ENCODE measurements around the gene RAPGEF2.

DNA sequence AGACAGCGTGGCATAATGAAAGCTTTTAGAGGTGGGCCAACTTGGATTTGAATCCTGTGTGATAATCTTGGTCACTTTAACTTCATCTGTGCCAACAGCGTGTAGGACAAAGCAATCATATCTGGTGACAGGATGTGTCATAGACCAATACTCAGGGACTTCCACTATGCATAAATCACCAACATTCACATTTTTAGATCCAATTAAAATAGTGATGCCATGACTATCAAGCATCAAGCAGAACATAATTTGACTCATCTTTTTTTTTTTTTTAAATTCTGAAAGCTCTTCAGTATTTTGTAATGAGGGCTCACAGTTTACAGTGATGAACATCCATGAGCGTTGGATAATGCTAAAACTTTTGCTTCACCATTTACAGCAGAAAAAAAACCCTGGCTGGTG is 27.3 kb upstream of the RAPGEF2 start:
- TF ChIP-seq, protein P1, sequence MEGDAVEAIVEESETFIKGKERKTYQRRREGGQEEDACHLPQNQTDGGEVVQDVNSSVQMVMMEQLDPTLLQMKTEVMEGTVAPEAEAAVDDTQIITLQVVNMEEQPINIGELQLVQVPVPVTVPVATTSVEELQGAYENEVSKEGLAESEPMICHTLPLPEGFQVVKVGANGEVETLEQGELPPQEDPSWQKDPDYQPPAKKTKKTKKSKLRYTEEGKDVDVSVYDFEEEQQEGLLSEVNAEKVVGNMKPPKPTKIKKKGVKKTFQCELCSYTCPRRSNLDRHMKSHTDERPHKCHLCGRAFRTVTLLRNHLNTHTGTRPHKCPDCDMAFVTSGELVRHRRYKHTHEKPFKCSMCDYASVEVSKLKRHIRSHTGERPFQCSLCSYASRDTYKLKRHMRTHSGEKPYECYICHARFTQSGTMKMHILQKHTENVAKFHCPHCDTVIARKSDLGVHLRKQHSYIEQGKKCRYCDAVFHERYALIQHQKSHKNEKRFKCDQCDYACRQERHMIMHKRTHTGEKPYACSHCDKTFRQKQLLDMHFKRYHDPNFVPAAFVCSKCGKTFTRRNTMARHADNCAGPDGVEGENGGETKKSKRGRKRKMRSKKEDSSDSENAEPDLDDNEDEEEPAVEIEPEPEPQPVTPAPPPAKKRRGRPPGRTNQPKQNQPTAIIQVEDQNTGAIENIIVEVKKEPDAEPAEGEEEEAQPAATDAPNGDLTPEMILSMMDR (IDR thresholded peaks at IDR 0.05) = no peak
- no peak for TF ChIP-seq POLR2AphosphoS5 (IDR thresholded peaks at IDR 0.05)

Measured in breast epithelium (tissue), 3 donors.